Rectal smooth muscle tissue (tissue), 1 donor: Measurements from ENCODE around the gene DOCK4.

ENCODE experiments used
- H3K27ac ChIP-seq: one replicate; pipeline ENCODE4 v1.7.0; 2013; ENCODE audit warnings: low read depth, low read length, inconsistent platforms
- H3K27me3 ChIP-seq: one replicate; pipeline ENCODE4 v1.7.0; 2013; ENCODE audit warnings: low read length; ENCODE audit not compliant: control insufficient read depth, insufficient read depth
- H3K36me3 ChIP-seq: one replicate; pipeline ENCODE4 v1.7.0; 2013; ENCODE audit warnings: low read length; ENCODE audit not compliant: control insufficient read depth, insufficient read depth
- H3K4me1 ChIP-seq: one replicate; pipeline ENCODE4 v1.7.0; 2013; ENCODE audit warnings: low read length; ENCODE audit not compliant: control insufficient read depth, insufficient read depth
- H3K4me3 ChIP-seq: one replicate; pipeline ENCODE4 v1.7.0; 2013; ENCODE audit warnings: low read length
- H3K9ac ChIP-seq: one replicate; pipeline ENCODE4 v1.7.0; 2013; ENCODE audit warnings: low read length

Gene DOCK4

GRCh38 chr7:112005205-112005775 is 200.9 kb downstream of the DOCK4 start:
- Histone ChIP-seq H3K4me1 (no peaks in the 10 kb centered on the region), H3K27ac (no peak overlapping the region), H3K27me3 (no peaks in the 10 kb centered on the region), H3K4me3 (no peak overlapping the region), H3K9ac (no peak overlapping the region), H3K36me3 (no peaks in the 10 kb centered on the region)

- Histone ChIP-seq H3K4me1 (no peaks in the 10 kb centered on the region), H3K4me3 (no peak overlapping the region), H3K9ac (no peak overlapping the region), H3K27ac (no peak overlapping the region), H3K36me3 (no peaks in the 10 kb centered on the region), H3K27me3 (no peaks in the 10 kb centered on the region)
Measured at GRCh38 chr7:112001091-112001826, 204.9 kb downstream of the DOCK4 start.

- no peak overlapping the region for H3K27ac ChIP-seq
- no peaks in the 10 kb centered on the region for H3K27me3 ChIP-seq
- H3K4me3 ChIP-seq = no peak overlapping the region
- H3K36me3 ChIP-seq = no peaks in the 10 kb centered on the region
- no peaks in the 10 kb centered on the region for H3K4me1 ChIP-seq
- no peak overlapping the region for H3K9ac ChIP-seq
Measured at GRCh38 chr7:111998326-111998725, 207.9 kb downstream of the DOCK4 start.

GRCh38 chr7:111997546-111997945 is 208.7 kb downstream of the DOCK4 start:
- Histone ChIP-seq H3K27me3 (no peaks in the 10 kb centered on the region), H3K36me3 (no peaks in the 10 kb centered on the region), H3K4me3 (no peak overlapping the region), H3K27ac (no peak overlapping the region), H3K9ac (no peak overlapping the region), H3K4me1 (peaks cover under 1% of the 10 kb centered on the region)

GRCh38 chr7:111992601-111993000 is 213.6 kb downstream of the DOCK4 start:
- H3K27ac ChIP-seq = no peak overlapping the region
- H3K4me3 ChIP-seq = no peak overlapping the region
- H3K4me1 ChIP-seq = peaks cover 3% of the 10 kb centered on the region
- H3K9ac ChIP-seq = no peak overlapping the region
- H3K36me3 ChIP-seq = no peaks in the 10 kb centered on the region
- H3K27me3 ChIP-seq = no peaks in the 10 kb centered on the region

GRCh38 chr7:111990643-111991042 is 215.6 kb downstream of the DOCK4 start:
- Histone ChIP-seq H3K27me3 (no peaks in the 10 kb centered on the region), H3K4me1 (peaks cover 3% of the 10 kb centered on the region), H3K27ac (no peak overlapping the region), H3K9ac (no peak overlapping the region), H3K4me3 (no peak overlapping the region), H3K36me3 (no peaks in the 10 kb centered on the region)

GRCh38 chr7:111987886-111988285 is 218.3 kb downstream of the DOCK4 start:
- H3K36me3 ChIP-seq = peaks cover 2% of the 10 kb centered on the region
- peaks cover 3% of the 10 kb centered on the region for H3K4me1 ChIP-seq
- no peak overlapping the region for H3K27ac ChIP-seq
- no peak overlapping the region for H3K4me3 ChIP-seq
- H3K9ac ChIP-seq = no peak overlapping the region
- H3K27me3 ChIP-seq = no peaks in the 10 kb centered on the region

GRCh38 chr7:111987115-111987826 is 218.9 kb downstream of the DOCK4 start:
- H3K4me1 ChIP-seq = peaks cover under 1% of the 10 kb centered on the region
- no peak overlapping the region for H3K4me3 ChIP-seq
- H3K36me3 ChIP-seq = peaks cover 2% of the 10 kb centered on the region
- no peak overlapping the region for H3K9ac ChIP-seq
- H3K27ac ChIP-seq = no peak overlapping the region
- no peaks in the 10 kb centered on the region for H3K27me3 ChIP-seq

GRCh38 chr7:111986601-111987000 is 219.6 kb downstream of the DOCK4 start:
- peaks cover 2% of the 10 kb centered on the region for H3K36me3 ChIP-seq
- H3K4me3 ChIP-seq = no peak overlapping the region
- no peak overlapping the region for H3K27ac ChIP-seq
- H3K27me3 ChIP-seq = no peaks in the 10 kb centered on the region
- no peaks in the 10 kb centered on the region for H3K4me1 ChIP-seq
- H3K9ac ChIP-seq = no peak overlapping the region

GRCh38 chr7:111985798-111986197 is 220.4 kb downstream of the DOCK4 start:
- H3K4me1 ChIP-seq = no peaks in the 10 kb centered on the region
- H3K27ac ChIP-seq = no peak overlapping the region
- H3K36me3 ChIP-seq = peaks cover 2% of the 10 kb centered on the region
- no peak overlapping the region for H3K9ac ChIP-seq
- no peak overlapping the region for H3K4me3 ChIP-seq
- H3K27me3 ChIP-seq = no peaks in the 10 kb centered on the region

- no peak overlapping the region for H3K4me3 ChIP-seq
- peaks cover 2% of the 10 kb centered on the region for H3K36me3 ChIP-seq
- no peak overlapping the region for H3K27ac ChIP-seq
- no peaks in the 10 kb centered on the region for H3K27me3 ChIP-seq
- H3K9ac ChIP-seq = no peak overlapping the region
- no peaks in the 10 kb centered on the region for H3K4me1 ChIP-seq
Measured at GRCh38 chr7:111982804-111983203, 223.4 kb downstream of the DOCK4 start.

GRCh38 chr7:111982133-111982532 is 224.1 kb downstream of the DOCK4 start:
- Histone ChIP-seq H3K27me3 (no peaks in the 10 kb centered on the region), H3K27ac (no peak overlapping the region), H3K36me3 (peaks cover 2% of the 10 kb centered on the region), H3K4me3 (no peak overlapping the region), H3K9ac (no peak overlapping the region), H3K4me1 (no peaks in the 10 kb centered on the region)
